Left ventricle myocardium inferior (tissue), 1 donor: Measurements from ENCODE around the gene TOP2A. TPM values are rescaled to one million over a fixed set of nuclear protein-coding genes. Genes with fewer than 3 reads are reported as not detected.
"Not testable (repeated sequence)": the region's sequence is repeated elsewhere in the genome, so short reads cannot be mapped to it uniquely, and the experiment has no call there.

Experiments
- DNase-seq: peaks from one replicate; pipeline ENCODE4 v3.0.0-alpha.2; 2020
- H3K27ac ChIP-seq: fragments of 200-600 bp; replicated peaks from 2 replicates; pipeline ENCODE4 v1.8.0; 2021
- H3K27me3 ChIP-seq: fragments of 200-600 bp; 2 replicates; pipeline ENCODE4 v1.8.0; 2021; ENCODE audit warnings: low read depth
- H3K36me3 ChIP-seq: fragments of 200-600 bp; 2 replicates; pipeline ENCODE4 v1.8.0; 2021
- H3K4me1 ChIP-seq: fragments of 200-600 bp; 2 replicates; pipeline ENCODE4 v1.8.0; 2021
- H3K4me3 ChIP-seq: fragments of 200-600 bp; 2 replicates; pipeline ENCODE4 v1.8.0; 2021; ENCODE audit warnings: mild to moderate bottlenecking, moderate library complexity
- H3K9me3 ChIP-seq: fragments of 200-600 bp; replicated peaks from 2 replicates; pipeline ENCODE4 v1.8.0; 2021
- CTCF ChIP-seq: fragments of 200-600 bp; IDR thresholded peaks from 2 replicates; pipeline ENCODE4 v1.8.0; 2021; ENCODE audit warnings: antibody characterized with exemption, mild to moderate bottlenecking, borderline replicate concordance
- intact Hi-C: fragments of 100-400 bp; cut with micrococcal nuclease; formaldehyde crosslinking; loops from one replicate; pipeline ENCODE4 v1.11.0; 2022
- total RNA-seq: library from RNA; stranded (reverse); fragmentation: NEBNext Ultra II Directional; extraction: Animal tissue kit (Norgen Biotek cat#: 25700); gene quantifications from one replicate; pipeline ENCODE4 v1.2.1, GENCODE V29; 2021
- donor health status: DM: no; HTN: yes; CAD: no; lungs with severe emphysema.

Gene TOP2A
- total RNA-seq, 1 donor from 2014 or later = 2.1 TPM

DNA sequence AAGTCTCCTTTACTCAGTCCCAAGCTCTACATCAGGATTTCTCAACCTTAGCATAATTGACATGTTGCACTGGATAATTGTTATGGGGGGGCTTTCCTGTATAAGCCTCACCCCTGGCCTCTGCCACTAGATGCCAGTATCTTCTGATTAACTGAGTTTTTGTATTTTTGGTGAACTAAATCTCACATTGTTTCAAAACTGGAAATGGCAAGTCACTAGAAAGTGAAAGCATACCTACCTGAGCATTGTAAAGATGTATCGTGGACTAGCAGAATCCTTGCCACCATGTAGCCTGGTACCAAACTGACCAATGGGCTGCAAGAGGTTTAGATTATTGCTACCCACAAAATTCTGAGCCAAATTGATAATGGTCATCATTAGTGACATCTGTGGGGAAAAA is 15.0 kb downstream of the TOP2A start:
- no peak for TF ChIP-seq CTCF
- H3K27me3 ChIP-seq = no peaks in the 10 kb centered on the region
- intact Hi-C loops = no loop called here
- DNase-seq = no peak
- no peaks in the 10 kb centered on the region for H3K4me1 ChIP-seq
- H3K27ac ChIP-seq = no peak overlapping the region
- H3K9me3 ChIP-seq = no peaks in the 10 kb centered on the region
- no peak overlapping the region for H3K4me3 ChIP-seq
- H3K36me3 ChIP-seq = no peaks in the 10 kb centered on the region

DNA sequence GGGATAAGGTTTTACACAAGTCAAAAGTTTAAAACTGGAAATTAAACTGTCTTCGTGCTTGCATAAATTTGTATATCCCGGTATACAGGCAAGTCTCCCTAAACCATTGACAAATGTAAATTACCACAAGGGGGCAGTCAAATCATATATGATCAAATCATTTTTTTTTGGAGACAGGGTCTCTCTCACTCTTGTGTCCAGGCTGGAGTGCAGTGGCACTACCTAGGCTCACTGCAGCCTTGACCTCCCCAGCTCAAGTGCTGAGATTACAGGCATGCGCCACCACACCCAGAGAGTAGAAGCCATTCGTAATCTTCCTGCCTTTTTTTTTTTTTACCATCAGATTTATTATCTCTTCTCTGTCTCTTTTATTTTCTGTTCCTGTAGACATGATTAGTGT is 18.5 kb downstream of the TOP2A start:
- Histone ChIP-seq H3K9me3 (no peaks in the 10 kb centered on the region), H3K4me1 (no peaks in the 10 kb centered on the region), H3K36me3 (no peaks in the 10 kb centered on the region), H3K4me3 (no peak overlapping the region), H3K27me3 (no peaks in the 10 kb centered on the region), H3K27ac (no peak overlapping the region)
- intact Hi-C loops = loop anchor here (10.0 kb wide), 1 partner anchor 76 kb away; no protein-coding TSS in a partner anchor
- peak; percentile 78 for TF ChIP-seq CTCF
- no peak for DNase-seq

DNA sequence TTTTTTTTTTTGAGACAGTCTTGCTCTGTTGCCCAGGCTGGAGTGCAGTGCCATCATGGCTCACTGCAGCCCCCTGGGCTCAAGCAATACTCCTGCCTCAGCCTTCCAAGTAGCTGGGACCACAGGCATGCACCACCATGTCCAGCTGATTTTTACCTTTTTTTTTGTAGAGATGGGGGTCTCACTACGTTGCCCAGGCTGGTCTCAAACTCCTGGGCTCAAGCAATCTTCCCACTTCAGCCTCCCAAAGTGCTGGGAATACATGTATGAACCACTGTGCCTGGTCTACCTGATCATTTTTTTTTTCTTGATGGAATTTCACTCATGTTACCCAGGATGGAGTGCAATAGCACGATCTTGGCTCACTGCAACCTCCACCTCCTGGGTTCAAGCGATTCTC is 31.1 kb downstream of the TOP2A start:
- H3K4me3 ChIP-seq, intact Hi-C loops, H3K4me1 ChIP-seq, H3K27ac ChIP-seq, H3K27me3 ChIP-seq, H3K9me3 ChIP-seq, H3K36me3 ChIP-seq, DNase-seq: not testable (repeated sequence)

GRCh38 chr17:40382251-40382650 is 35.4 kb downstream of the TOP2A start:
- H3K27me3 ChIP-seq = peaks cover 18% of the 10 kb centered on the region
- intact Hi-C loops = no loop called here
- H3K27ac ChIP-seq = no peak overlapping the region
- H3K9me3 ChIP-seq = no peaks in the 10 kb centered on the region
- DNase-seq = no peak
- no peaks in the 10 kb centered on the region for H3K4me1 ChIP-seq
- H3K4me3 ChIP-seq = no peak overlapping the region
- no peaks in the 10 kb centered on the region for H3K36me3 ChIP-seq
- TF ChIP-seq CTCF = no peak

- TF ChIP-seq CTCF = no peak
- intact Hi-C loops = no loop called here
- DNase-seq = no peak
Observed at GRCh38 chr17:40378966-40379365, 38.7 kb downstream of the TOP2A start.

DNA sequence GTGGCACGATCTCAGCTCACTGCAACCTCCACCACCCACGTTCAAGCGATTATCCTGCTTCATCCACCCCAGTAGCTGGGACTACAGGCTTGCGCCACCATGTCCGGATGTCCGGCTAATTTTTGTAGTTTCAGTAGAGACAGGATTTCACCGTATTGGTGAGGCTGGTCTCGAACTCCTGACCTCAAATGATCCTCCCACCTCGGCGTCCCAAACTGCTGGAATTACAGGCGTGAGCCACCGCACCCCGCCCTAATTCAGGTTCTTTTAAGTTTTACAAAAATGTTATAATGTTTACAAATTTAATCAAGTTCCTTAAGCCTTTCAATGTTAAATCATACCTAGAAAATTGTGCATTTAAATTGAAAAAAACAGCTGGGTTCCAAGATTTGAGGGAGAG is 39.9 kb downstream of the TOP2A start:
- DNase-seq = no peak
- H3K27ac ChIP-seq = no peak overlapping the region
- H3K4me3 ChIP-seq = no peak overlapping the region
- TF ChIP-seq CTCF = no peak
- H3K36me3 ChIP-seq = no peaks in the 10 kb centered on the region
- H3K9me3 ChIP-seq = no peaks in the 10 kb centered on the region
- intact Hi-C loops = no loop called here
- no peaks in the 10 kb centered on the region for H3K4me1 ChIP-seq
- peaks cover 29% of the 10 kb centered on the region for H3K27me3 ChIP-seq

More at GRCh38 chr17:40378966-40379365, 38.7 kb downstream of the TOP2A start:
- Histone ChIP-seq H3K4me3 (no peak overlapping the region), H3K9me3 (no peaks in the 10 kb centered on the region), H3K27ac (no peak overlapping the region), H3K36me3 (no peaks in the 10 kb centered on the region), H3K4me1 (no peaks in the 10 kb centered on the region), H3K27me3 (peaks cover 29% of the 10 kb centered on the region)

- H3K4me1 ChIP-seq, DNase-seq, H3K9me3 ChIP-seq, intact Hi-C loops, H3K27ac ChIP-seq, H3K4me3 ChIP-seq, H3K36me3 ChIP-seq: not testable (repeated sequence)
- peaks cover 26% of the 10 kb centered on the region for H3K27me3 ChIP-seq
Observed at GRCh38 chr17:40376541-40376940, 41.2 kb downstream of the TOP2A start.

DNA sequence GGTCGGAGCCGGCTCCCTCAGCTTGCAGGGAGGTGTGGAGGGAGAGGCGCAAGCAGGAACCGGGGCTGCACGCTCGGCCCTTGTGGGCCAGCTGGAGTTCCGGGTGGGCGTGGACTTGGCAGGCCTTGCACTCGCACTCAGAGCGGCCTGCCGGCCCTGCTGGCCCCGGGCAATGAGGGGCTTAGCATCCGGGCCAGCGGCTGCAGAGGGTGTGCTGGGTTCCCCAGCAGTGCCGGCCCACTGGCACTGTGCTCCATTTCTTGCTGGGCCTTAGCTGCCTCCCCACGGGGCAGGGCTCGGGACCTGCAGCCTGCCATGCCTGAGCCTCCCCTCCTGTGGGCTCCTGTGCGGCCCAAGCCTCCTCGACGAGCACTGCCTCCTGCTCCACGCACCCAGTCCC is 41.9 kb downstream of the TOP2A start:
- H3K27ac ChIP-seq, H3K4me1 ChIP-seq, H3K36me3 ChIP-seq, intact Hi-C loops, H3K4me3 ChIP-seq, DNase-seq, H3K9me3 ChIP-seq: not testable (repeated sequence)
- H3K27me3 ChIP-seq = peaks cover 20% of the 10 kb centered on the region
